Spleen (tissue), 7 donors: ENCODE data around the gene H1-8.

Source experiments
- CTCF ChIP-seq, 11 experiments: fragments of 200-600 bp in 7 of 11; fragments of 450-650 bp in 4 of 11; sonication (generic) in 4 of 11; IDR thresholded peaks in 8 of 11; conservative IDR thresholded peaks in 3 of 11; 1 replicate in 7 of 11; 2 replicates in 4 of 11; pipeline versions ENCODE4 v1.4.0 to v1.8.0; 2016 to 2021; ENCODE audit warnings: antibody characterized with exemption in 11 of 11, inconsistent platforms in 4 of 11, mild to moderate bottlenecking in 1 of 11
- POLR2A ChIP-seq, 3 donors: fragments of 450-650 bp; IDR thresholded peaks; one replicate each; pipeline ENCODE4 v1.5.1; 2017; ENCODE audit warnings: antibody characterized with exemption in 3 of 3, mild to moderate bottlenecking in 1 of 3
- donor health status: DM: no; HTN: no; CAD: no; lungs with moderate emphysema.
- donor health status: DM: no; HTN: no; CAD: no.
- donor health status: DM: no; HTN: no; CAD: no.

GRCh38 chr3:129553719-129554118 lies 10.7 kb downstream of the H1-8 start:
- TF ChIP-seq CTCF (IDR thresholded peaks at IDR 0.05 in 8 of 11, conservative IDR thresholded peaks at IDR 0.05 in 3 of 11) (no peak), POLR2A (IDR thresholded peaks at IDR 0.05) (no peak)
